ENCODE data around the gene RIBC2. TPM values are rescaled to one million over a fixed set of nuclear protein-coding genes. Genes with fewer than 3 reads are reported as not detected.
"Not testable (repeated sequence)": the region's sequence is repeated elsewhere in the genome, so short reads cannot be mapped to it uniquely, and the experiment has no call there.

The RIBC2 gene
- total and polyA plus RNA-seq, 2 of the 13 experiments (the other 11 are each of a cell fraction or from before 2014, with no cell fraction given): 0.55 TPM; not detected in 1

- ATAC-seq; H3K4me1 ChIP-seq (ENCODE audit: insufficient read depth, low read length); H3K4me3 ChIP-seq (replicated peaks in 1 of 3; ENCODE audit: insufficient read depth in 1 of 3, low read depth in 2 of 3, low read length in 3 of 3); H3K79me2 ChIP-seq (ENCODE audit: insufficient read depth, low read length); H3K27me3 ChIP-seq (ENCODE audit: control insufficient read depth in 1 of 2, insufficient read depth in 2 of 2, low read length in 2 of 2); H3K36me3 ChIP-seq (replicated peaks in 1 of 2; ENCODE audit: control insufficient read depth in 1 of 2, insufficient read depth in 2 of 2, low read length in 2 of 2); H2AFZ ChIP-seq (ENCODE audit: low read length); intact Hi-C loops (cut with micrococcal nuclease; ENCODE audit: unreplicated experiment); in situ Hi-C loops (cut with HindIII; ENCODE audit: extremely low pct_ligation_motif_present, low pct_unique_long_range_greater_than_20kb); CTCF ChIA-PET (ENCODE audit: low intra/inter-chr PET ratio, low total read pairs); H3K9ac ChIP-seq (ENCODE audit: insufficient read depth, low read depth, low read length); H3K9me3 ChIP-seq (ENCODE audit: low read length); FAIRE-seq; H3K4me2 ChIP-seq (ENCODE audit: low read depth, low read length); DNase-seq (ENCODE audit: low spot score); H3K27ac ChIP-seq (ENCODE audit: extremely low read length, insufficient read depth, low read length); H4K20me1 ChIP-seq (ENCODE audit: insufficient read depth, low read length); BruUV-seq (replicated peaks); POLR2A ChIA-PET: not testable (repeated sequence)
- WGBS (ENCODE audit: low lambda C conversion rate): 32% methylated on average over 3 of the region's 3 CpGs
- TF ChIP-seq MAFF (IDR thresholded peaks at IDR 0.05; ENCODE audit: low read depth, low read length): peak; percentile 52; the same call in 1 of the 2 replicates
- peak; percentile 23 to 77; a peak in 2 of 4 replicates for TF ChIP-seq MAFK (conservative IDR thresholded peaks at IDR 0.05 in 1 of 2, IDR thresholded peaks at IDR 0.05 in 1 of 2; ENCODE audit: low read length in 2 of 2)
Measured at GRCh38 chr22:45373592-45373991, 39.9 kb upstream of the RIBC2 start.

- FAIRE-seq (no peak), DNase-seq (ENCODE audit: low spot score) (no peak)
- TF ChIP-seq ARNT2 (CRISPR knock-in tag; IDR thresholded peaks at IDR 0.05; ENCODE audit: low read depth) (no peak), ZNF280B (CRISPR knock-in tag; IDR thresholded peaks at IDR 0.05; ENCODE audit: borderline replicate concordance) (no peak), TARDBP (CRISPR knock-in tag; IDR thresholded peaks at IDR 0.05) (no peak), ZNF3 (CRISPR knock-in tag; IDR thresholded peaks at IDR 0.05) (no peak), RXRB (CRISPR knock-in tag; IDR thresholded peaks at IDR 0.05; ENCODE audit: borderline replicate concordance) (no peak), ZNF776 (CRISPR knock-in tag; IDR thresholded peaks at IDR 0.05) (no peak), ZNF530 (CRISPR knock-in tag; IDR thresholded peaks at IDR 0.05; ENCODE audit: low read depth) (no peak), ETV6 (CRISPR knock-in tag; conservative IDR thresholded peaks at IDR 0.05) (no peak), CHCHD3 (CRISPR knock-in tag; IDR thresholded peaks at IDR 0.05) (no peak), HMGXB4 (CRISPR knock-in tag; IDR thresholded peaks at IDR 0.05; ENCODE audit: borderline replicate concordance in 1 of 2, low read depth in 1 of 2) (no peak), ZNF740 (CRISPR knock-in tag; IDR thresholded peaks at IDR 0.05) (no peak), ZMYM4 (CRISPR knock-in tag; IDR thresholded peaks at IDR 0.05) (no peak), ZNF878 (CRISPR knock-in tag; IDR thresholded peaks at IDR 0.05) (no peak)
Measured at GRCh38 chr22:45376009-45376408, 37.5 kb upstream of the RIBC2 start.

More at GRCh38 chr22:45376009-45376408, 37.5 kb upstream of the RIBC2 start:
- Histone ChIP-seq H3K27me3 (ENCODE audit: control insufficient read depth in 1 of 2, insufficient read depth in 2 of 2, low read length in 2 of 2) (no peaks in the 10 kb centered on the region), H3K9me3 (ENCODE audit: low read length) (no peaks in the 10 kb centered on the region), H4K20me1 (ENCODE audit: insufficient read depth, low read length) (no peaks in the 10 kb centered on the region), H3K36me3 (replicated peaks in 1 of 2; ENCODE audit: control insufficient read depth in 1 of 2, insufficient read depth in 2 of 2, low read length in 2 of 2) (no peaks in the 10 kb centered on the region), H3K4me2 (ENCODE audit: low read depth, low read length) (no peak overlapping the region), H3K9ac (ENCODE audit: insufficient read depth, low read depth, low read length) (no peak overlapping the region), H3K27ac (ENCODE audit: extremely low read length, insufficient read depth, low read length) (no peak overlapping the region), H3K4me1 (ENCODE audit: insufficient read depth, low read length) (no peaks in the 10 kb centered on the region), H3K4me3 (replicated peaks in 1 of 3; ENCODE audit: insufficient read depth in 1 of 3, low read depth in 2 of 3, low read length in 3 of 3) (no peak overlapping the region), H3K79me2 (ENCODE audit: insufficient read depth, low read length) (no peaks in the 10 kb centered on the region), H2AFZ (ENCODE audit: low read length) (no peak overlapping the region)
- no TSS peak for BruUV-seq (replicated peaks)
- in situ Hi-C loops (cut with HindIII; ENCODE audit: extremely low pct_ligation_motif_present, low pct_unique_long_range_greater_than_20kb): loop anchor here (5.0 kb wide), 1 partner anchor 51 kb away; no protein-coding TSS in a partner anchor
- no peak for ATAC-seq
- 59% methylated on average over 3 of the region's 3 CpGs for WGBS (ENCODE audit: low lambda C conversion rate)
- intact Hi-C loops (cut with micrococcal nuclease; ENCODE audit: unreplicated experiment): no loop called here
- ChIA-PET CTCF (ENCODE audit: low intra/inter-chr PET ratio, low total read pairs) (no interaction called here), POLR2A (no interaction called here)

All from HepG2 (cell line).